H1 (cell line): ENCODE measurements around the gene OSTN. TPM values are rescaled to one million over a fixed set of nuclear protein-coding genes. Genes with fewer than 3 reads are reported as not detected.

ENCODE experiments used
- CTCF ChIA-PET: fragments of 300-600 bp; sonication (Branson Sonifier 250); formaldehyde crosslinking; loops from one replicate; lab custom pipeline; 2021; ENCODE audit not compliant: partially characterized antibody; lab: Charles Lee
- POLR2A ChIA-PET: fragments of 300-600 bp; sonication (Branson Sonifier 250); formaldehyde crosslinking; loops from one replicate; lab custom pipeline; 2021; ENCODE audit warnings: inconsistent platforms; ENCODE audit not compliant: partially characterized antibody; lab: Charles Lee
- DNase-seq, 2 experiments: peaks; one replicate each; pipeline versions ENCODE4 v3.0.0 to v3.0.0-alpha.2; 2010 to 2022; ENCODE audit warnings: low spot score in 2 of 2, low read depth in 1 of 2, mixed read lengths in 1 of 2
- FAIRE-seq: peaks from 2 replicates; lab custom pipeline; 2011; peaks lifted over from hg19 to GRCh38; lab: Jason Lieb, UNC
- H2AFZ ChIP-seq: 2 replicates; pipeline ENCODE4 v1.8.1; 2012; ENCODE audit warnings: low read length, inconsistent platforms
- H2AK5ac ChIP-seq: 2 replicates; pipeline ENCODE4 v1.6.1; 2013; ENCODE audit warnings: low read depth, low read length
- H2BK120ac ChIP-seq: replicated peaks from 2 replicates; pipeline ENCODE3; 2013; ENCODE audit warnings: low read depth, low read length, inconsistent platforms
- H2BK12ac ChIP-seq: 2 replicates; pipeline ENCODE4 v1.6.1; 2013; ENCODE audit warnings: low read depth, low read length
- H2BK15ac ChIP-seq: 2 replicates; pipeline ENCODE4 v1.6.1; 2013; ENCODE audit warnings: low read length
- H2BK20ac ChIP-seq: 2 replicates; pipeline ENCODE4 v1.6.1; 2013; ENCODE audit warnings: low read length
- H2BK5ac ChIP-seq: 2 replicates; pipeline ENCODE4 v1.6.1; 2013; ENCODE audit warnings: low read depth, low read length
- H3K14ac ChIP-seq: 2 replicates; pipeline ENCODE4 v1.6.1; 2013; ENCODE audit warnings: inconsistent platforms; ENCODE audit not compliant: insufficient read length
- H3K18ac ChIP-seq: 2 replicates; pipeline ENCODE4 v1.6.1; 2013; ENCODE audit warnings: low read length; ENCODE audit errors: extremely low read depth
- H3K23ac ChIP-seq: 2 replicates; pipeline ENCODE4 v1.6.1; 2013; ENCODE audit warnings: inconsistent platforms; ENCODE audit not compliant: insufficient read length
- H3K23me2 ChIP-seq: 2 replicates; pipeline ENCODE4 v1.6.1; 2013; ENCODE audit warnings: low read depth, low read length
- H3K27ac ChIP-seq: 2 replicates; pipeline ENCODE4 v1.6.1; 2011; ENCODE audit warnings: low read depth, low read length, inconsistent platforms
- H3K27me3 ChIP-seq, 4 experiments: replicated peaks in 1 of 4; 1 replicate in 1 of 4; 2 replicates in 3 of 4; pipeline versions ENCODE4 v1.6.1 to v1.8.1; 2011 to 2013; ENCODE audit warnings: low read length in 3 of 4, mild to moderate bottlenecking in 3 of 4, inconsistent platforms in 2 of 4, mixed read lengths in 2 of 4, moderate library complexity in 1 of 4; ENCODE audit not compliant: control insufficient read depth in 3 of 4, insufficient read depth in 3 of 4; ENCODE audit errors: extremely low read depth in 1 of 4
- H3K36me3 ChIP-seq, 4 experiments: 2 replicates each; pipeline versions ENCODE4 v1.6.1 to v1.8.1; 2011 to 2013; ENCODE audit warnings: mild to moderate bottlenecking in 4 of 4, low read length in 3 of 4, moderate library complexity in 2 of 4, control low read depth in 1 of 4, inconsistent platforms in 1 of 4; ENCODE audit not compliant: insufficient read depth in 4 of 4, control insufficient read depth in 2 of 4
- H3K4ac ChIP-seq: replicated peaks from 2 replicates; pipeline ENCODE3; 2013; ENCODE audit warnings: low read length, low read depth, mixed read lengths, inconsistent platforms; ENCODE audit not compliant: insufficient read length
- H3K4me1 ChIP-seq, 4 experiments: replicated peaks in 1 of 4; 1 replicate in 1 of 4; 2 replicates in 3 of 4; pipeline versions ENCODE4 v1.6.1 to v1.8.1; 2011 to 2013; ENCODE audit warnings: low read length in 3 of 4, inconsistent platforms in 2 of 4, mixed read lengths in 1 of 4; ENCODE audit not compliant: insufficient read depth in 4 of 4, control insufficient read depth in 3 of 4
- H3K4me2 ChIP-seq, 2 experiments: 2 replicates each; pipeline versions ENCODE4 v1.6.1 to v1.8.1; 2011 to 2013; ENCODE audit warnings: low read depth in 2 of 2, low read length in 2 of 2, control low read depth in 1 of 2, inconsistent platforms in 1 of 2, mild to moderate bottlenecking in 1 of 2; ENCODE audit not compliant: insufficient read depth in 1 of 2
- H3K4me3 ChIP-seq, 4 experiments: fragments of 200-600, 300-600 bp in 1 of 4; sonication (generic), shearing (Covaris generic), sonication (Bioruptor Twin) in 1 of 4; 2 replicates each; pipeline versions ENCODE4 v1.5.1 to v1.8.1; 2011 to 2016; ENCODE audit warnings: low read length in 4 of 4, low read depth in 3 of 4, control low read depth in 2 of 4, inconsistent platforms in 2 of 4, mild to moderate bottlenecking in 2 of 4, mixed read lengths in 1 of 4, moderate library complexity in 1 of 4; ENCODE audit not compliant: insufficient read depth in 2 of 4; ENCODE audit errors: extremely low read depth in 1 of 4
- H3K56ac ChIP-seq: replicated peaks from 2 replicates; pipeline ENCODE3; 2013; ENCODE audit warnings: low read depth, mild to moderate bottlenecking, mixed read lengths, low read length, inconsistent platforms; ENCODE audit not compliant: insufficient read length
- H3K79me1 ChIP-seq: 2 replicates; pipeline ENCODE4 v1.6.1; 2013; ENCODE audit warnings: low read depth, low read length, control low read depth
- H3K79me2 ChIP-seq, 2 experiments: 2 replicates each; pipeline versions ENCODE4 v1.6.1 to v1.8.1; 2012 to 2013; ENCODE audit warnings: low read length in 2 of 2, mild to moderate bottlenecking in 2 of 2, inconsistent platforms in 1 of 2; ENCODE audit not compliant: insufficient read depth in 2 of 2, control insufficient read depth in 1 of 2
- H3K9ac ChIP-seq, 4 experiments: replicated peaks in 1 of 4; 1 replicate in 1 of 4; 2 replicates in 3 of 4; pipeline versions ENCODE4 v1.6.1 to v1.8.1; 2011 to 2013; ENCODE audit warnings: low read depth in 3 of 4, low read length in 3 of 4, control low read depth in 2 of 4, mild to moderate bottlenecking in 2 of 4, moderate library complexity in 2 of 4, inconsistent platforms in 1 of 4; ENCODE audit errors: extremely low read depth in 1 of 4
- H3K9me3 ChIP-seq, 2 experiments: 2 replicates each; pipeline versions ENCODE4 v1.6.1 to v1.8.1; 2012 to 2013; ENCODE audit warnings: mild to moderate bottlenecking in 2 of 2, moderate library complexity in 2 of 2, control low read depth in 1 of 2, inconsistent platforms in 1 of 2, low read depth in 1 of 2, low read length in 1 of 2, mixed read lengths in 1 of 2; ENCODE audit not compliant: insufficient read depth in 2 of 2
- H4K20me1 ChIP-seq, 2 experiments: replicated peaks in 1 of 2; 2 replicates each; pipeline versions ENCODE3 to v1.8.1; 2011 to 2013; ENCODE audit warnings: inconsistent platforms in 2 of 2, low read length in 2 of 2, mild to moderate bottlenecking in 1 of 2; ENCODE audit not compliant: insufficient read depth in 2 of 2, control insufficient read depth in 1 of 2
- H4K5ac ChIP-seq: 2 replicates; pipeline ENCODE4 v1.6.1; 2013; ENCODE audit warnings: low read length, low read depth, mixed read lengths, inconsistent platforms; ENCODE audit not compliant: insufficient read length
- H4K8ac ChIP-seq: 2 replicates; pipeline ENCODE4 v1.8.0; 2013; ENCODE audit warnings: mild to moderate bottlenecking, moderate library complexity, low read length, inconsistent platforms; ENCODE audit not compliant: insufficient read depth; ENCODE audit errors: extremely low read depth
- H4K91ac ChIP-seq: replicated peaks from 2 replicates; pipeline ENCODE3; 2013; ENCODE audit warnings: low read length, mixed read lengths, inconsistent platforms; ENCODE audit not compliant: insufficient read length
- GABPA ChIP-seq: IDR thresholded peaks from 2 replicates; pipeline ENCODE4 v1.6.1; 2011; ENCODE audit warnings: mild to moderate bottlenecking, low read length, moderate library complexity, borderline replicate concordance; ENCODE audit not compliant: insufficient read depth
- whole genome bisulfite sequencing, 2 experiments: shearing (Covaris generic) in 1 of 2; methylation state at CpG; one replicate each; pipeline versions ENCODE4 v1.1.6 to v1.1.7; 2013 to 2015; ENCODE audit warnings: low lambda C conversion rate in 2 of 2, mixed read lengths in 2 of 2, inconsistent platforms in 1 of 2, low coverage in 1 of 2, missing lambda C conversion rate in 1 of 2; ENCODE audit not compliant: insufficient replicate concordance in 2 of 2, insufficient coverage in 1 of 2, insufficient read length in 1 of 2; ENCODE audit errors: extremely low coverage in 1 of 2, missing lambda C conversion rate in 1 of 2; 5-methylcytosine and 5-hydroxymethylcytosine counted together
- polyA plus RNA-seq, 7 experiments: library from polyadenylated mRNA; depleted of rRNA in 3 of 7; stranded (reverse) in 5 of 7; unstranded in 2 of 7; fragments of >200 nt in 5 of 7; fragments of 200-250 nt in 2 of 7; gene quantifications; 1 replicate in 5 of 7; 2 replicates in 1 of 7; 4 replicates in 1 of 7; pipeline versions ENCODE4 v1.2.1 to v1.2.3, GENCODE V29; 2011 to 2013; ENCODE audit warnings: missing spikeins in 2 of 7, mixed read lengths in 2 of 7
- total RNA-seq: library from RNA; stranded (reverse); fragmentation: NEBNext Ultra II Directional; extraction: Animal tissue kit (Norgen Biotek cat#: 25700); gene quantifications from 2 replicates; pipeline ENCODE4 v1.2.1, GENCODE V29; 2021

The OSTN gene
- total and polyA plus RNA-seq, 2 of the 8 experiments (the other 6 are each of a cell fraction or from before 2014, with no cell fraction given) = not detected

DNA sequence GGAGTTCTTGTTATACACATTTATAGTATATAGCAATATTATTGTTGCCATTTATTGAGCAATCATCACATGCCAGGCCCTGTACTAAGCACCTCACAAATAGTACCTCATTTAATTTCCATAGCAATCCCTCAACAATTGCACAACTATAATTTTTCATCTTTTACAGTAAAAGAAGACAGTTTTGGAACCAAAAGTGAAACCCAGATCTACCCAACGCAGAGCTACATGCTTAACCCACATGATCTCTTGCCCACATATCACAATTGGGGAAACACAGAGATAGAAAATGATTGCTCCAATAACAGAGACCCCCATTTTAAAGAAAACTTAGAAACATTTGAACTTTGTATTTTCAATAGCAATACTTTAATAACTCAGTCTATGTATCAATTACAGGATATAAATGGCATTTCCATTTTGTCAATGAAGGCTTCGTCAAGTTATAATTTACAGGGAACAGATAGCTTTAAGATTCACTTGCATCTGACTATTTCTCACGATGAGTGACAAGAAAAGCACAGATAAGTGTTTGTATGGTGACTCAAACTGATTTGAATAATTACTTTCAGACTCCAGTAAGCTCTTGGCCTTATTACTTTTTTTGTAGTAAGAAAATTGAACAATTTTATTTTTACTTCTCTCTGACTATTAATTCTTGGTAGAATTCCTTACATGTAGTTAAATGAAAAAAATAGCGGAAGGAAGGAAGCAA is 91.4 kb downstream of the OSTN start:
- Histone ChIP-seq H3K23me2 (no peaks in the 10 kb centered on the region), H3K4me1 (no peaks in the 10 kb centered on the region), H3K18ac (no peak overlapping the region), H3K23ac (no peak overlapping the region), H3K56ac (no peak overlapping the region), H3K27ac (no peak overlapping the region), H2AFZ (no peak overlapping the region), H3K79me1 (no peaks in the 10 kb centered on the region), H4K20me1 (no peaks in the 10 kb centered on the region), H2BK120ac (no peak overlapping the region), H3K9me3 (no peaks in the 10 kb centered on the region), H3K27me3 (no peaks in the 10 kb centered on the region), H4K5ac (no peak overlapping the region), H2BK12ac (no peak overlapping the region), H3K79me2 (no peaks in the 10 kb centered on the region), H3K9ac (no peak overlapping the region), H2BK5ac (no peak overlapping the region), H3K36me3 (no peaks in the 10 kb centered on the region), H3K4ac (no peak overlapping the region), H3K4me2 (no peak overlapping the region), H2BK15ac (no peak overlapping the region), H2BK20ac (no peak overlapping the region), H2AK5ac (no peak overlapping the region), H3K14ac (no peak overlapping the region), H4K8ac (no peak overlapping the region), H4K91ac (no peak overlapping the region), H3K4me3 (no peak overlapping the region)
- DNase-seq = no peak
- ChIA-PET CTCF (no interaction called here), POLR2A (no interaction called here)
- WGBS, 2 experiments = 94% methylated on average over 4 of the region's 4 CpGs; no CpG with 5 or more reads in 1 of the 2 experiments
- FAIRE-seq = no peak
- no peak for TF ChIP-seq GABPA
